CD4-positive, alpha-beta T cell treated with Interleukin-12 subunit alpha and Interleukin-12 subunit beta, for 1 hour (primary cell): Measurements from ENCODE around the gene KDM4C.

Experiments
- DNase-seq: peaks from one replicate; pipeline ENCODE4 v3.0.0-alpha.2; 2020

KDM4C gene

GRCh38 chr9:7115606-7116005, 357.8 kb downstream of the KDM4C start:
- DNase-seq = no peak

GRCh38 chr9:7117676-7118561, 360.1 kb downstream of the KDM4C start:
- no peak for DNase-seq

GRCh38 chr9:7118633-7119032, 360.9 kb downstream of the KDM4C start:
- no peak for DNase-seq

GRCh38 chr9:7119612-7120011, 361.8 kb downstream of the KDM4C start:
- DNase-seq = no peak

- DNase-seq = peak; percentile 5
Observed at GRCh38 chr9:7121055-7121454, 363.3 kb downstream of the KDM4C start.

GRCh38 chr9:7121664-7122063, 363.9 kb downstream of the KDM4C start:
- DNase-seq = no peak

GRCh38 chr9:7123743-7124142, 366.0 kb downstream of the KDM4C start:
- DNase-seq = no peak

- DNase-seq = no peak
Observed at GRCh38 chr9:7125231-7125630, 367.5 kb downstream of the KDM4C start.

GRCh38 chr9:7129391-7129790, 371.6 kb downstream of the KDM4C start:
- DNase-seq = no peak

GRCh38 chr9:7130266-7130820, 372.6 kb downstream of the KDM4C start:
- no peak for DNase-seq

- no peak for DNase-seq
Observed at GRCh38 chr9:7132605-7133004, 374.8 kb downstream of the KDM4C start.

GRCh38 chr9:7135735-7136134, 378.0 kb downstream of the KDM4C start:
- DNase-seq = no peak

GRCh38 chr9:7137040-7137439, 379.3 kb downstream of the KDM4C start:
- no peak for DNase-seq

GRCh38 chr9:7137571-7137970, 379.8 kb downstream of the KDM4C start:
- no peak for DNase-seq

GRCh38 chr9:7139886-7140285, 382.1 kb downstream of the KDM4C start:
- DNase-seq = no peak

- no peak for DNase-seq
Observed at GRCh38 chr9:7140401-7140800, 382.6 kb downstream of the KDM4C start.

- no peak for DNase-seq
Observed at GRCh38 chr9:7143645-7144200, 385.9 kb downstream of the KDM4C start.

- no peak for DNase-seq
Observed at GRCh38 chr9:7144265-7145046, 386.7 kb downstream of the KDM4C start.

GRCh38 chr9:7145361-7146069, 387.7 kb downstream of the KDM4C start:
- no peak for DNase-seq

- DNase-seq = no peak
Observed at GRCh38 chr9:7146582-7146981, 388.8 kb downstream of the KDM4C start.

- no peak for DNase-seq
Observed at GRCh38 chr9:7147121-7148090, 389.6 kb downstream of the KDM4C start.
